H9 (cell line): ENCODE results near the gene NEGR1. TPM values are rescaled to one million over a fixed set of nuclear protein-coding genes. Genes with fewer than 3 reads are reported as not detected.

ENCODE experiments used
- DNase-seq: peaks from one replicate; pipeline ENCODE4 v3.0.0-alpha.2; 2017
- H2AFZ ChIP-seq: one replicate; pipeline ENCODE4 v1.6.1; 2013; ENCODE audit warnings: mild to moderate bottlenecking, low read length, control low read depth, moderate library complexity
- H2AK5ac ChIP-seq: 2 replicates; pipeline ENCODE4 v1.6.1; 2013; ENCODE audit warnings: low read length, control low read depth, mixed read lengths; ENCODE audit not compliant: insufficient read length
- H2BK120ac ChIP-seq: one replicate; pipeline ENCODE4 v1.6.1; 2013; ENCODE audit warnings: low read depth, mild to moderate bottlenecking, low read length, control low read depth, inconsistent platforms; ENCODE audit not compliant: poor library complexity, severe bottlenecking
- H2BK12ac ChIP-seq: 2 replicates; pipeline ENCODE4 v1.6.1; 2013; ENCODE audit warnings: low read length, control low read depth, mixed read lengths, low read depth; ENCODE audit not compliant: insufficient read length
- H2BK15ac ChIP-seq: 2 replicates; pipeline ENCODE4 v1.6.1; 2013; ENCODE audit warnings: low read depth, low read length, control low read depth
- H2BK20ac ChIP-seq: one replicate; pipeline ENCODE4 v1.6.1; 2013; ENCODE audit warnings: low read depth, mild to moderate bottlenecking, low read length, control low read depth, inconsistent platforms; ENCODE audit not compliant: poor library complexity, severe bottlenecking
- H2BK5ac ChIP-seq: 2 replicates; pipeline ENCODE4 v1.6.1; 2013; ENCODE audit warnings: low read length, control low read depth, mixed read lengths; ENCODE audit not compliant: insufficient read length
- H3K14ac ChIP-seq: 2 replicates; pipeline ENCODE4 v1.6.1; 2013; ENCODE audit warnings: low read length, control low read depth; ENCODE audit not compliant: insufficient read depth
- H3K18ac ChIP-seq: 2 replicates; pipeline ENCODE4 v1.6.1; 2013; ENCODE audit warnings: low read depth, mild to moderate bottlenecking, mixed read lengths, low read length, control low read depth; ENCODE audit not compliant: insufficient read length
- H3K23ac ChIP-seq: 2 replicates; pipeline ENCODE4 v1.6.1; 2013; ENCODE audit warnings: low read length, control low read depth, mixed read lengths, low read depth; ENCODE audit not compliant: insufficient read length
- H3K23me2 ChIP-seq: 2 replicates; pipeline ENCODE4 v1.6.1; 2013; ENCODE audit warnings: low read depth, mild to moderate bottlenecking, mixed read lengths, low read length, control low read depth; ENCODE audit not compliant: insufficient read length, poor library complexity, severe bottlenecking
- H3K27ac ChIP-seq: 2 replicates; pipeline ENCODE4 v1.5.1; 2013; ENCODE audit warnings: low read length, control low read depth, mixed read lengths, low read depth; ENCODE audit not compliant: insufficient read length
- H3K27me3 ChIP-seq: 2 replicates; pipeline ENCODE4 v1.6.1; 2013; ENCODE audit warnings: low read length, control low read depth, inconsistent platforms; ENCODE audit not compliant: insufficient read depth
- H3K4ac ChIP-seq: 2 replicates; pipeline ENCODE4 v1.6.1; 2013; ENCODE audit warnings: low read depth, mild to moderate bottlenecking, control low read depth, inconsistent platforms, low read length, moderate library complexity
- H3K4me1 ChIP-seq: 2 replicates; pipeline ENCODE4 v1.6.1; 2013; ENCODE audit warnings: low read length, control low read depth, inconsistent platforms; ENCODE audit not compliant: insufficient read depth
- H3K4me2 ChIP-seq: 2 replicates; pipeline ENCODE4 v1.6.1; 2013; ENCODE audit warnings: low read length, control low read depth, mixed read lengths; ENCODE audit not compliant: insufficient read length, insufficient read depth
- H3K56ac ChIP-seq: 2 replicates; pipeline ENCODE4 v1.6.1; 2013; ENCODE audit warnings: low read depth, mild to moderate bottlenecking, mixed read lengths, low read length, control low read depth; ENCODE audit not compliant: insufficient read length
- H3K79me1 ChIP-seq: 2 replicates; pipeline ENCODE4 v1.6.1; 2013; ENCODE audit warnings: low read depth, mild to moderate bottlenecking, moderate library complexity, low read length, control low read depth, inconsistent platforms; ENCODE audit not compliant: insufficient read depth, poor library complexity, severe bottlenecking
- H3K79me2 ChIP-seq: 2 replicates; pipeline ENCODE4 v1.6.1; 2013; ENCODE audit warnings: low read length, control low read depth, inconsistent platforms; ENCODE audit not compliant: insufficient read depth
- H3K9ac ChIP-seq: 2 replicates; pipeline ENCODE4 v1.6.1; 2013; ENCODE audit warnings: low read length, control low read depth, mixed read lengths; ENCODE audit not compliant: insufficient read length; ENCODE audit errors: extremely low read depth
- H3K9me3 ChIP-seq: one replicate; pipeline ENCODE4 v1.6.1; 2013; ENCODE audit warnings: low read depth, low read length, inconsistent platforms; ENCODE audit not compliant: control insufficient read depth
- H3T11ph ChIP-seq: one replicate; pipeline ENCODE4 v1.6.1; 2013; ENCODE audit warnings: mild to moderate bottlenecking, low read length, control low read depth, inconsistent platforms
- H4K20me1 ChIP-seq: one replicate; pipeline ENCODE4 v1.6.1; 2013; ENCODE audit not compliant: control insufficient read depth, insufficient read length, insufficient read depth
- H4K5ac ChIP-seq: 2 replicates; pipeline ENCODE4 v1.6.1; 2013; ENCODE audit warnings: low read depth, mild to moderate bottlenecking, mixed read lengths, low read length, control low read depth; ENCODE audit not compliant: insufficient read length
- H4K8ac ChIP-seq: replicated peaks from 2 replicates; pipeline ENCODE4 v1.6.1; 2013; ENCODE audit warnings: low read length, control low read depth, mixed read lengths, low read depth; ENCODE audit not compliant: insufficient read length
- H4K91ac ChIP-seq: 2 replicates; pipeline ENCODE4 v1.6.1; 2013; ENCODE audit warnings: low read depth, mild to moderate bottlenecking, moderate library complexity, mixed read lengths, low read length, control low read depth; ENCODE audit not compliant: insufficient read length
- H3K27ac Mint-ChIP-seq, 3 experiments: 2 replicates in 2 of 3; 3 replicates in 1 of 3; pipeline ENCODE4 v1.8.0; 2020 to 2021; ENCODE audit warnings: mixed read lengths in 3 of 3, mild to moderate bottlenecking in 1 of 3, moderate library complexity in 1 of 3
- H3K27me3 Mint-ChIP-seq: 2 replicates; pipeline ENCODE4 v1.8.0; 2021; ENCODE audit warnings: low read depth, mild to moderate bottlenecking, moderate library complexity, mixed read lengths
- H3K36me3 Mint-ChIP-seq, 3 experiments: 2 replicates in 2 of 3; 3 replicates in 1 of 3; pipeline ENCODE4 v1.8.0; 2020 to 2021; ENCODE audit warnings: low read depth in 3 of 3, mixed read lengths in 3 of 3; ENCODE audit not compliant: insufficient read depth in 1 of 3
- H3K4me1 Mint-ChIP-seq, 2 experiments: 2 replicates each; pipeline ENCODE4 v1.8.0; 2020; ENCODE audit warnings: mixed read lengths in 2 of 2
- H3K4me3 Mint-ChIP-seq, 2 experiments: 2 replicates in 1 of 2; 3 replicates in 1 of 2; pipeline ENCODE4 v1.8.0; 2020 to 2021; ENCODE audit warnings: mild to moderate bottlenecking in 2 of 2, mixed read lengths in 2 of 2, moderate library complexity in 1 of 2
- H3K9me3 Mint-ChIP-seq, 2 experiments: 2 replicates in 1 of 2; 3 replicates in 1 of 2; pipeline ENCODE4 v1.8.0; 2020; ENCODE audit warnings: mild to moderate bottlenecking in 2 of 2, mixed read lengths in 2 of 2, moderate library complexity in 1 of 2
- CTCF ChIP-seq: fragments of 200-600 bp; sonication (generic); conservative IDR thresholded peaks from 3 replicates; pipeline ENCODE4 v1.8.0; 2021; ENCODE audit warnings: antibody characterized with exemption, mild to moderate bottlenecking
- WGBS: extraction: QIAGEN DNeasy Blood & Tissue Kit; methylation state at CpG from one replicate; pipeline ENCODE4 v1.1.7; 2013; ENCODE audit warnings: missing lambda C conversion rate, low lambda C conversion rate, mixed read lengths; ENCODE audit not compliant: insufficient read length; ENCODE audit errors: extremely low coverage; 5-methylcytosine and 5-hydroxymethylcytosine counted together
- total RNA-seq: library from RNA; stranded (reverse); gene quantifications from 2 replicates; pipeline ENCODE4 v1.2.1, GENCODE V29; 2021

The NEGR1 gene
- total RNA-seq, 1 experiment from 2014 or later, result 0.13 TPM

- Mint-ChIP-seq H3K27ac (no peak overlapping the region), H3K4me1 (peaks cover 21 to 36% of the 10 kb centered on the region in 2 experiments), H3K36me3 (no peaks in the 10 kb centered on the region), H3K27me3 (no peaks in the 10 kb centered on the region), H3K4me3 (no peak overlapping the region), H3K9me3 (no peaks in the 10 kb centered on the region)
- H3K4me1 ChIP-seq, result no peaks in the 10 kb centered on the region; the same call in 1 of the 2 replicates
- H2BK12ac ChIP-seq, result no peak overlapping the region
- H2AK5ac ChIP-seq, result no peak overlapping the region
- H4K91ac ChIP-seq, result no peak overlapping the region
- no peaks in the 10 kb centered on the region for H4K20me1 ChIP-seq
- H3K56ac ChIP-seq, result no peak overlapping the region
- H3K27me3 ChIP-seq, result no peaks in the 10 kb centered on the region
- no peak overlapping the region for H3K27ac ChIP-seq
- H3K9ac ChIP-seq, result no peak overlapping the region
- H3K14ac ChIP-seq, result no peak overlapping the region
- WGBS, result no CpG with 5 or more reads among the region's 4 CpGs
- H2BK5ac ChIP-seq, result no peak overlapping the region
- no peak overlapping the region for H2BK20ac ChIP-seq
- no peaks in the 10 kb centered on the region for H3K23me2 ChIP-seq
- no peak for TF ChIP-seq CTCF
- H2AFZ ChIP-seq, result no peak overlapping the region
- no peak overlapping the region for H3K18ac ChIP-seq
- no peak overlapping the region for H2BK120ac ChIP-seq
- H3K9me3 ChIP-seq, result no peaks in the 10 kb centered on the region
- DNase-seq, result no peak
- H3K4me2 ChIP-seq, result no peak overlapping the region
- H4K5ac ChIP-seq, result no peak overlapping the region
- no peak overlapping the region for H4K8ac ChIP-seq
- peak overlapping the region; percentile 52; the same call in 1 of the 2 replicates for H2BK15ac ChIP-seq
- H3K79me1 ChIP-seq, result no peaks in the 10 kb centered on the region
- H3K4ac ChIP-seq, result no peak overlapping the region
- no peak overlapping the region for H3K23ac ChIP-seq
- no peaks in the 10 kb centered on the region for H3K79me2 ChIP-seq
- no peak overlapping the region for H3T11ph ChIP-seq
Observed at GRCh38 chr1:71831646-71832045, 450.7 kb downstream of the NEGR1 start.
